MCF 10A (cell line): Measurements from ENCODE around the gene LDLRAD4. TPM values are rescaled to one million over a fixed set of nuclear protein-coding genes. Genes with fewer than 3 reads are reported as not detected.

Experiments used
- BruUV-seq: library from RNA; stranded (reverse); fragments of 400-500 nt; replicated peaks from 2 replicates; lab custom pipeline; 2021; lab: Mats Ljungman, UMichigan
- CTCF ChIA-PET: fragments of 300-600 bp; sonication (Branson Sonifier 250); formaldehyde crosslinking; extraction: SDS; loops from one replicate; lab custom pipeline; 2021; ENCODE audit warnings: antibody characterized with exemption, inconsistent platforms; lab: Yijun Ruan, JAX
- POLR2A ChIA-PET: fragments of 300-600, 350-650 bp; sonication (Branson Sonifier 250); formaldehyde crosslinking; extraction: SDS; loops from one replicate; lab custom pipeline; 2020; ENCODE audit warnings: antibody characterized with exemption, inconsistent platforms; lab: Yijun Ruan, JAX
- DNase-seq: peaks from one replicate; pipeline ENCODE4 v3.0.0-alpha.2; 2018; ENCODE audit not compliant: unreplicated experiment
- H3K27ac Mint-ChIP-seq: one replicate; pipeline ENCODE4 v1.8.0; 2022; ENCODE audit warnings: mild to moderate bottlenecking, low read depth, mixed read lengths; ENCODE audit not compliant: unreplicated experiment
- H3K27me3 Mint-ChIP-seq: one replicate; pipeline ENCODE4 v1.8.0; 2022; ENCODE audit warnings: mixed read lengths; ENCODE audit not compliant: insufficient read depth, unreplicated experiment
- H3K36me3 Mint-ChIP-seq: one replicate; pipeline ENCODE4 v1.8.0; 2022; ENCODE audit warnings: mild to moderate bottlenecking, moderate library complexity, mixed read lengths; ENCODE audit not compliant: insufficient read depth, unreplicated experiment
- H3K4me1 Mint-ChIP-seq: one replicate; pipeline ENCODE4 v1.8.0; 2022; ENCODE audit warnings: mixed read lengths; ENCODE audit not compliant: insufficient read depth, unreplicated experiment
- H3K4me3 Mint-ChIP-seq: one replicate; pipeline ENCODE4 v1.8.0; 2022; ENCODE audit warnings: mild to moderate bottlenecking, moderate library complexity, mixed read lengths; ENCODE audit not compliant: unreplicated experiment
- H3K9me3 Mint-ChIP-seq: one replicate; pipeline ENCODE4 v1.8.0; 2022; ENCODE audit warnings: mixed read lengths; ENCODE audit not compliant: unreplicated experiment
- intact Hi-C: fragments of 100-400 bp; cut with micrococcal nuclease; formaldehyde crosslinking; loops from 2 replicates; pipeline ENCODE4 v1.14.1; 2022
- total RNA-seq: library from RNA; stranded (reverse); gene quantifications from 2 replicates; pipeline ENCODE4 v1.2.3, GENCODE V29; 2022
- TF ChIP-seq, protein P1 (sequence below): fragments of 200-600 bp; IDR thresholded peaks from one replicate; pipeline ENCODE4 v1.8.0; 2022; ENCODE audit warnings: antibody characterized with exemption, mild to moderate bottlenecking; ENCODE audit not compliant: unreplicated experiment

LDLRAD4 gene
- total RNA-seq, 1 experiment from 2014 or later, result not detected

DNA sequence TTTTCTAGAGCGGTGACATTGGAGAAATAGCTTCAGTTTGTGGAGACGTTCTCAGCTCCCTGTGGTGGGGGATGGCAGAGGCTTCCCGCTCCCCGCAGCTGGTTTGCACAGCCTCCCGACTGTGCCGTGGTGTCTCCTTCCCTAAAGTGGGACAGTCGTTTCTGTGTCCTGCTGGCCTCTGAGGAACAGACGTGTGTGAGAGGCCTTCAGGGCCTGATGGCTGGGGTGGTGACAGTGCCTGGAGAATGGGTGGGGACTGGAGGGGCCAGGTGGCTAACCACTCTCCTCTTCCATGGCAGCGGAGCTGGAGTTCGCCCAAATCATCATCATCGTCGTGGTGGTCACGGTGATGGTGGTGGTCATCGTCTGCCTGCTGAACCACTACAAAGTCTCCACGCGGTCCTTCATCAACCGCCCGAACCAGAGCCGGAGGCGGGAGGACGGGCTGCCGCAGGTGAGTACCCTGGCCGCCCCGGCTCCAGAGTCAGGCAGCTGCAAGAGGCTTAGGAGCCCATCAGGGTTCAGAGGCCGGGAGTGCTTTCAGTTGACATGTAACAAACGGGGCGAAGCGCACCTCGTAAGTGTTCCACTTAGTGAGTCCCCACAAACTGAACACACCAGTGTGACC lies 402.4 kb downstream of the LDLRAD4 start:
- H3K9me3 Mint-ChIP-seq, result no peaks in the 10 kb centered on the region
- no peak overlapping the region for H3K4me3 Mint-ChIP-seq
- no peak overlapping the region for H3K27ac Mint-ChIP-seq
- DNase-seq, result no peak
- peaks cover 13% of the 10 kb centered on the region for H3K27me3 Mint-ChIP-seq
- BruUV-seq, result no TSS peak
- ChIA-PET POLR2A (no interaction called here), CTCF (interaction anchor here (1.3 kb wide), 1 partner anchor 9 kb away, joined by 5 read pairs; no protein-coding TSS in a partner anchor)
- intact Hi-C loops, result no loop called here
- no peaks in the 10 kb centered on the region for H3K36me3 Mint-ChIP-seq
- TF ChIP-seq, protein P1, sequence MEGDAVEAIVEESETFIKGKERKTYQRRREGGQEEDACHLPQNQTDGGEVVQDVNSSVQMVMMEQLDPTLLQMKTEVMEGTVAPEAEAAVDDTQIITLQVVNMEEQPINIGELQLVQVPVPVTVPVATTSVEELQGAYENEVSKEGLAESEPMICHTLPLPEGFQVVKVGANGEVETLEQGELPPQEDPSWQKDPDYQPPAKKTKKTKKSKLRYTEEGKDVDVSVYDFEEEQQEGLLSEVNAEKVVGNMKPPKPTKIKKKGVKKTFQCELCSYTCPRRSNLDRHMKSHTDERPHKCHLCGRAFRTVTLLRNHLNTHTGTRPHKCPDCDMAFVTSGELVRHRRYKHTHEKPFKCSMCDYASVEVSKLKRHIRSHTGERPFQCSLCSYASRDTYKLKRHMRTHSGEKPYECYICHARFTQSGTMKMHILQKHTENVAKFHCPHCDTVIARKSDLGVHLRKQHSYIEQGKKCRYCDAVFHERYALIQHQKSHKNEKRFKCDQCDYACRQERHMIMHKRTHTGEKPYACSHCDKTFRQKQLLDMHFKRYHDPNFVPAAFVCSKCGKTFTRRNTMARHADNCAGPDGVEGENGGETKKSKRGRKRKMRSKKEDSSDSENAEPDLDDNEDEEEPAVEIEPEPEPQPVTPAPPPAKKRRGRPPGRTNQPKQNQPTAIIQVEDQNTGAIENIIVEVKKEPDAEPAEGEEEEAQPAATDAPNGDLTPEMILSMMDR, result no peak
- no peaks in the 10 kb centered on the region for H3K4me1 Mint-ChIP-seq

DNA sequence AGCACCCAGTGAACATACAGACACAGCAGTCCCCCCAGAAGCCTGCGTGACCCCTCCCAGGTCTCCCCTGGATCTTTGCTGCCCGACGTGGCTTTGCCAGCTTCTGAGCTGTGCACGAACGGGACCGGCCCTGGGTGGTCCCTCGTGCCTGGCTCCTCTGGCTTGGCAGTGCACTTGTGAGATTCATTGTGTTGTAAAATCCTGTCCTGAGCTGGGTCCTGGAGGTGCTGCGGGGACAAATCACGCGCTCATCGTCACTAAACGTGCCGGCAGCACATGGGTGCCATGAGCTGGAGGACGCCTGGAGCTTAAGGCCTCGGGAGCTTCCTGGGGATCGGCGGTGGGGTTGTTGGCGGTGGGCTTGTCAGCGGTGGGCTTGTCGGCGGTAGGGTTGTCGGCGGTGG lies 402.9 kb downstream of the LDLRAD4 start:
- ChIA-PET POLR2A (no interaction called here), CTCF (interaction anchor here (1.2 to 1.3 kb wide), 2 partner anchors 8 to 17 kb away, joined by 4 to 5 read pairs; no protein-coding TSS in a partner anchor)
- no TSS peak for BruUV-seq
- TF ChIP-seq, protein P1, result no peak
- Mint-ChIP-seq H3K27ac (no peak overlapping the region), H3K9me3 (no peaks in the 10 kb centered on the region), H3K27me3 (peaks cover 18% of the 10 kb centered on the region), H3K36me3 (no peaks in the 10 kb centered on the region), H3K4me3 (no peak overlapping the region), H3K4me1 (no peaks in the 10 kb centered on the region)
- no peak for DNase-seq
- intact Hi-C loops, result no loop called here

DNA sequence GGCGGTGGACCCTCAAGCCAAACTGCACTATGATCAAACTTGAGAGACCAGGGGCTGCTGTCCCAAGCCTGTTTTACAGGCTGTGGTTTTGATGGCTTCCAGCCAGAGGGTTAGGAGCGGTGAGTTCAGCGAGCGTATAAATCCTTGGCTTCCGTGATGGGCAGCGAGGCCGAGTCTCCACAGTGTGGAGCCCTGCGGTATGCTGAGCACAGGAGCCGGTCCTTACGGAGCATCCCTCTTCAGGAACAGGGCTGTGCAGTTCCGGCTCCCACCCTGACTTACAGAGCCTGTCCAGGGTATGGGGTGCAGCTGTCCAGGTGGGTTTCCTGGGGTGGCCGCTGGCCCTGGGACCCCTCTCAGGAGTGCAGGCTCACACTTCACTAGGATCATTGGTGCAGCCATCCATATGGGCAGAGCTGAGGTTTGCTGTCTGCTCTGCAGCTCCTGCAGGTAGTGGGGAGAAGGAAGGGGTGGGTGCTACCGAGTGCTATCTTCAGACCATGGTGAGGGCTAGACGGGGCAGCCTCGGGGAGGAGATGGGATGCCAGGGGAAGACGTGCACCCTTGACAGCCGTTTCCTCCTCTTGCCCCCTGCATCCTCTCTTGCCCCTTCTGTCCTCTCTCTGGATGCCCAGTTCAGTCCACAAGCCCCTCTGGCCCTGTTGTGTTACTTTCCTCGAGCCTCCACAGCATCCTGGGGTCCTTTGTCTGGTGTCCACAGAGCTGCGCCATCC lies 403.5 kb downstream of the LDLRAD4 start:
- H3K4me1 Mint-ChIP-seq, result no peaks in the 10 kb centered on the region
- H3K36me3 Mint-ChIP-seq, result no peaks in the 10 kb centered on the region
- TF ChIP-seq, protein P1, result no peak
- no TSS peak for BruUV-seq
- H3K27ac Mint-ChIP-seq, result no peak overlapping the region
- CTCF ChIA-PET, result interaction anchor here (1.0 to 1.2 kb wide), 2 partner anchors 17 to 64 kb away, joined by 3 to 4 read pairs; no protein-coding TSS in a partner anchor
- no peak for DNase-seq
- no peak overlapping the region for H3K4me3 Mint-ChIP-seq
- no peaks in the 10 kb centered on the region for H3K9me3 Mint-ChIP-seq
- POLR2A ChIA-PET, result interaction anchor here (0.6 kb wide), 1 partner anchor 703 kb away, joined by 3 read pairs; no protein-coding TSS in a partner anchor
- H3K27me3 Mint-ChIP-seq, result peaks cover 21% of the 10 kb centered on the region
- intact Hi-C loops, result no loop called here

DNA sequence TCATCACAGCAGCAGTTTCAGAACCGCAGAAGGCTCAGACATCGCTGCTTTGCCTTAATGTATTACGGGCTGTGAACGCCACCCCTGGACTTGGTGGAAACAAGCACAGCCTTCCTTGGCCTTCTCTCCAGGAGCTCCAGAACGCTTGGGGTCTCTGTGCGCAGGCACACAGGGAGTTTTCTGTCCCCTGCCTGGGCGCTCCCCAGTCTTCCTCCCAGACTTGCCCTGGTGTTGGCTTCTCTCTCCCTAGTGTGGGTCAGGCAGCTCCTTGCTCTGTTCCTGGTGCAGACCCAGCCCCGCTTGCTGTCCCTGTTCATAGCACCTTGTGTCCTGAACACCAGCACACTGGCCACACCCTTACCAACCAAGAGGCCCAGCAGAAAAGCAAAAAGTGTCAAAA lies 404.2 kb downstream of the LDLRAD4 start:
- intact Hi-C loops, result no loop called here
- no peaks in the 10 kb centered on the region for H3K36me3 Mint-ChIP-seq
- CTCF ChIA-PET, result interaction anchor here (1.0 to 1.2 kb wide), 2 partner anchors 16 to 64 kb away, joined by 3 to 4 read pairs; no protein-coding TSS in a partner anchor
- TF ChIP-seq, protein P1, result no peak
- POLR2A ChIA-PET, result no interaction called here
- no peak overlapping the region for H3K27ac Mint-ChIP-seq
- no peak overlapping the region for H3K4me3 Mint-ChIP-seq
- H3K27me3 Mint-ChIP-seq, result peaks cover 21% of the 10 kb centered on the region
- DNase-seq, result no peak
- H3K4me1 Mint-ChIP-seq, result no peaks in the 10 kb centered on the region
- no TSS peak for BruUV-seq
- H3K9me3 Mint-ChIP-seq, result no peaks in the 10 kb centered on the region
